HepG2 (cell line): Measurements from ENCODE around the gene SF3A2. TPM values are rescaled to one million over a fixed set of nuclear protein-coding genes. Genes with fewer than 3 reads are reported as not detected.

Source experiments
- ARNT2 ChIP-seq: sonication (generic); formaldehyde crosslinking; IDR thresholded peaks from 2 replicates; pipeline ENCODE4 v1.8.0; 2022; ENCODE audit warnings: mild to moderate bottlenecking, low read depth, missing genetic modification reagents, moderate library complexity
- CCDC6 ChIP-seq: sonication (generic); formaldehyde crosslinking; IDR thresholded peaks from 2 replicates; pipeline ENCODE4 v1.8.1; 2022; ENCODE audit warnings: mild to moderate bottlenecking, missing genetic modification reagents, moderate library complexity
- CENPT ChIP-seq: sonication (generic); formaldehyde crosslinking; IDR thresholded peaks from 2 replicates; pipeline ENCODE4 v1.8.0; 2022; ENCODE audit warnings: low read depth, mild to moderate bottlenecking, moderate library complexity, missing genetic modification reagents
- CHCHD3 ChIP-seq: sonication (generic); formaldehyde crosslinking; IDR thresholded peaks from 2 replicates; pipeline ENCODE4 v1.8.0; 2022; ENCODE audit warnings: mild to moderate bottlenecking, missing genetic modification reagents, moderate library complexity
- E2F5 ChIP-seq: sonication (generic); formaldehyde crosslinking; conservative IDR thresholded peaks from 2 replicates; pipeline ENCODE4 v1.4.0; 2020; ENCODE audit warnings: missing genetic modification reagents
- ELF4 ChIP-seq: sonication (generic); formaldehyde crosslinking; IDR thresholded peaks from 2 replicates; pipeline ENCODE4 v1.5.0; 2020; ENCODE audit warnings: missing genetic modification reagents, mild to moderate bottlenecking, moderate library complexity, borderline replicate concordance
- GATA4 ChIP-seq: sonication (generic); IDR thresholded peaks from 2 replicates; pipeline ENCODE4 v1.6.1; 2016; ENCODE audit warnings: antibody characterized with exemption, low read depth, borderline replicate concordance
- HOXA9 ChIP-seq: sonication (generic); formaldehyde crosslinking; IDR thresholded peaks from 2 replicates; pipeline ENCODE4 v1.8.1; 2022; ENCODE audit warnings: missing genetic modification reagents, mild to moderate bottlenecking, moderate library complexity, borderline replicate concordance
- POLR2AphosphoS2 ChIP-seq: IDR thresholded peaks from 2 replicates; pipeline ENCODE4 v1.6.1; 2011; ENCODE audit warnings: low read depth, low read length, improper control_type of control experiment
- SATB2 ChIP-seq: sonication (generic); formaldehyde crosslinking; IDR thresholded peaks from 2 replicates; pipeline ENCODE4 v1.5.0; 2020; ENCODE audit warnings: missing genetic modification reagents
- SRF ChIP-seq: IDR thresholded peaks from 2 replicates; pipeline ENCODE4 v1.6.1; 2011; ENCODE audit warnings: mild to moderate bottlenecking, low read depth, low read length, moderate library complexity
- ZNF101 ChIP-seq: sonication (generic); formaldehyde crosslinking; IDR thresholded peaks from 2 replicates; pipeline ENCODE4 v1.4.0; 2020; ENCODE audit warnings: mild to moderate bottlenecking, low read depth, missing genetic modification reagents, borderline replicate concordance
- ZNF329 ChIP-seq: sonication (generic); formaldehyde crosslinking; IDR thresholded peaks from 2 replicates; pipeline ENCODE4 v1.9.0; 2021; ENCODE audit warnings: low read depth, mild to moderate bottlenecking, missing genetic modification reagents
- ZNF512 ChIP-seq: sonication (generic); formaldehyde crosslinking; IDR thresholded peaks from 2 replicates; pipeline ENCODE4 v1.4.0; 2020; ENCODE audit warnings: mild to moderate bottlenecking, missing genetic modification reagents
- ZNF619 ChIP-seq: sonication (generic); formaldehyde crosslinking; IDR thresholded peaks from 2 replicates; pipeline ENCODE4 v1.4.0; 2020; ENCODE audit warnings: mild to moderate bottlenecking, missing genetic modification reagents
- ZNF660 ChIP-seq: sonication (generic); formaldehyde crosslinking; IDR thresholded peaks from 2 replicates; pipeline ENCODE4 v1.5.1; 2020; ENCODE audit warnings: mild to moderate bottlenecking, low read depth, missing genetic modification reagents, borderline replicate concordance
- ZNF816 ChIP-seq: sonication (generic); formaldehyde crosslinking; IDR thresholded peaks from 2 replicates; pipeline ENCODE4 v1.8.0; 2022; ENCODE audit warnings: missing genetic modification reagents, mild to moderate bottlenecking, borderline replicate concordance
- polyA plus RNA-seq, 8 experiments: library from polyadenylated mRNA; depleted of rRNA in 3 of 8; stranded (reverse) in 7 of 8; unstranded in 1 of 8; fragments of >200 nt; fragmentation: Illumina TruSeq in 4 of 8; extraction: Trizol in 4 of 8; gene quantifications; 2 replicates each; pipeline versions ENCODE4 v1.2.1 to v1.2.3, GENCODE V29; 2011 to 2016; ENCODE audit warnings: low read depth in 4 of 8, missing spikeins in 1 of 8, mixed read lengths in 1 of 8; ENCODE audit not compliant: insufficient read depth in 1 of 8
- total RNA-seq, 5 experiments: library from RNA; depleted of rRNA; stranded (reverse); fragments of >200 nt; fragmentation: Illumina TruSeq; extraction: Trizol; gene quantifications; 2 replicates each; pipeline ENCODE4 v1.2.3, GENCODE V29; 2016; ENCODE audit warnings: low read depth in 1 of 5
- TF ChIP-seq, protein P1 (sequence below): sonication (generic); formaldehyde crosslinking; IDR thresholded peaks from 2 replicates; pipeline ENCODE4 v1.4.0; 2020; ENCODE audit warnings: missing genetic modification reagents
- TF ChIP-seq, protein P2 (sequence below): sonication (generic); formaldehyde crosslinking; IDR thresholded peaks from 2 replicates; pipeline ENCODE4 v1.4.0; 2020; ENCODE audit warnings: missing genetic modification reagents, borderline replicate concordance

SF3A2 gene
- total and polyA plus RNA-seq, 2 of the 13 experiments (the other 11 are each of a cell fraction or from before 2014, with no cell fraction given), result 8.6 to 8.8 TPM

GRCh38 chr19:2212861-2213711 is 23.5 kb upstream of the SF3A2 start (continued):
- TF ChIP-seq ZNF101 (CRISPR knock-in tag) (no peak), ARNT2 (no peak), CENPT (CRISPR knock-in tag) (peak; percentile 74; the same call in 1 of the 2 replicates), ZNF660 (no peak; the same call in 1 of the 2 replicates), E2F5 (CRISPR knock-in tag) (no peak; the same call in 1 of the 2 replicates), SATB2 (CRISPR knock-in tag) (peak; percentile 93), ELF4 (CRISPR knock-in tag) (peak; percentile 60; the same call in 1 of the 2 replicates), ZNF512 (CRISPR knock-in tag) (no peak), ZNF816 (CRISPR knock-in tag) (peak; percentile 89; the same call in 1 of the 2 replicates), HOXA9 (no peak), CHCHD3 (CRISPR knock-in tag) (no peak), ZNF329 (no peak), SRF (no peak), ZNF619 (CRISPR knock-in tag) (no peak), GATA4 (no peak), CCDC6 (CRISPR knock-in tag) (peak; percentile 39; the same call in 1 of the 2 replicates), POLR2AphosphoS2 (no peak)
- TF ChIP-seq, protein P1, sequence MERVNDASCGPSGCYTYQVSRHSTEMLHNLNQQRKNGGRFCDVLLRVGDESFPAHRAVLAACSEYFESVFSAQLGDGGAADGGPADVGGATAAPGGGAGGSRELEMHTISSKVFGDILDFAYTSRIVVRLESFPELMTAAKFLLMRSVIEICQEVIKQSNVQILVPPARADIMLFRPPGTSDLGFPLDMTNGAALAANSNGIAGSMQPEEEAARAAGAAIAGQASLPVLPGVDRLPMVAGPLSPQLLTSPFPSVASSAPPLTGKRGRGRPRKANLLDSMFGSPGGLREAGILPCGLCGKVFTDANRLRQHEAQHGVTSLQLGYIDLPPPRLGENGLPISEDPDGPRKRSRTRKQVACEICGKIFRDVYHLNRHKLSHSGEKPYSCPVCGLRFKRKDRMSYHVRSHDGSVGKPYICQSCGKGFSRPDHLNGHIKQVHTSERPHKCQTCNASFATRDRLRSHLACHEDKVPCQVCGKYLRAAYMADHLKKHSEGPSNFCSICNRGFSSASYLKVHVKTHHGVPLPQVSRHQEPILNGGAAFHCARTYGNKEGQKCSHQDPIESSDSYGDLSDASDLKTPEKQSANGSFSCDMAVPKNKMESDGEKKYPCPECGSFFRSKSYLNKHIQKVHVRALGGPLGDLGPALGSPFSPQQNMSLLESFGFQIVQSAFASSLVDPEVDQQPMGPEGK (CRISPR knock-in tag), result peak; percentile 20; the same call in 1 of the 2 replicates
- TF ChIP-seq, protein P2, sequence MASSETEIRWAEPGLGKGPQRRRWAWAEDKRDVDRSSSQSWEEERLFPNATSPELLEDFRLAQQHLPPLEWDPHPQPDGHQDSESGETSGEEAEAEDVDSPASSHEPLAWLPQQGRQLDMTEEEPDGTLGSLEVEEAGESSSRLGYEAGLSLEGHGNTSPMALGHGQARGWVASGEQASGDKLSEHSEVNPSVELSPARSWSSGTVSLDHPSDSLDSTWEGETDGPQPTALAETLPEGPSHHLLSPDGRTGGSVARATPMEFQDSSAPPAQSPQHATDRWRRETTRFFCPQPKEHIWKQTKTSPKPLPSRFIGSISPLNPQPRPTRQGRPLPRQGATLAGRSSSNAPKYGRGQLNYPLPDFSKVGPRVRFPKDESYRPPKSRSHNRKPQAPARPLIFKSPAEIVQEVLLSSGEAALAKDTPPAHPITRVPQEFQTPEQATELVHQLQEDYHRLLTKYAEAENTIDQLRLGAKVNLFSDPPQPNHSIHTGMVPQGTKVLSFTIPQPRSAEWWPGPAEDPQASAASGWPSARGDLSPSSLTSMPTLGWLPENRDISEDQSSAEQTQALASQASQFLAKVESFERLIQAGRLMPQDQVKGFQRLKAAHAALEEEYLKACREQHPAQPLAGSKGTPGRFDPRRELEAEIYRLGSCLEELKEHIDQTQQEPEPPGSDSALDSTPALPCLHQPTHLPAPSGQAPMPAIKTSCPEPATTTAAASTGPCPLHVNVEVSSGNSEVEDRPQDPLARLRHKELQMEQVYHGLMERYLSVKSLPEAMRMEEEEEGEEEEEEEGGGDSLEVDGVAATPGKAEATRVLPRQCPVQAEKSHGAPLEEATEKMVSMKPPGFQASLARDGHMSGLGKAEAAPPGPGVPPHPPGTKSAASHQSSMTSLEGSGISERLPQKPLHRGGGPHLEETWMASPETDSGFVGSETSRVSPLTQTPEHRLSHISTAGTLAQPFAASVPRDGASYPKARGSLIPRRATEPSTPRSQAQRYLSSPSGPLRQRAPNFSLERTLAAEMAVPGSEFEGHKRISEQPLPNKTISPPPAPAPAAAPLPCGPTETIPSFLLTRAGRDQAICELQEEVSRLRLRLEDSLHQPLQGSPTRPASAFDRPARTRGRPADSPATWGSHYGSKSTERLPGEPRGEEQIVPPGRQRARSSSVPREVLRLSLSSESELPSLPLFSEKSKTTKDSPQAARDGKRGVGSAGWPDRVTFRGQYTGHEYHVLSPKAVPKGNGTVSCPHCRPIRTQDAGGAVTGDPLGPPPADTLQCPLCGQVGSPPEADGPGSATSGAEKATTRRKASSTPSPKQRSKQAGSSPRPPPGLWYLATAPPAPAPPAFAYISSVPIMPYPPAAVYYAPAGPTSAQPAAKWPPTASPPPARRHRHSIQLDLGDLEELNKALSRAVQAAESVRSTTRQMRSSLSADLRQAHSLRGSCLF (CRISPR knock-in tag), result peak; percentile 86; the same call in 1 of the 2 replicates
